Superior temporal gyrus (tissue), 1 donor: ENCODE measurements around the gene SH3GL2.

Experiments used
- DNase-seq: peaks from one replicate; pipeline ENCODE4 v3.0.0-alpha.2; 2016; ENCODE audit errors: extremely low spot score

Gene SH3GL2

GRCh38 chr9:17810728-17811571 is 232.1 kb downstream of the SH3GL2 start:
- DNase-seq: peak; percentile 93

GRCh38 chr9:17813798-17814197 is 234.9 kb downstream of the SH3GL2 start:
- DNase-seq: no peak

- no peak for DNase-seq
These were observed 237.7 kb downstream of the SH3GL2 start for GRCh38 chr9:17816431-17817027.

- DNase-seq: no peak
These were observed 245.3 kb downstream of the SH3GL2 start for GRCh38 chr9:17824191-17824590.

GRCh38 chr9:17824616-17825264 is 245.9 kb downstream of the SH3GL2 start:
- DNase-seq: no peak

- no peak for DNase-seq
These were observed 246.4 kb downstream of the SH3GL2 start for GRCh38 chr9:17825265-17825659.

- DNase-seq: no peak
These were observed 250.2 kb downstream of the SH3GL2 start for GRCh38 chr9:17829064-17829463.

GRCh38 chr9:17829812-17830385 is 251.0 kb downstream of the SH3GL2 start:
- DNase-seq: no peak

GRCh38 chr9:17832812-17833211 is 253.9 kb downstream of the SH3GL2 start:
- DNase-seq: no peak

GRCh38 chr9:17833846-17834245 is 255.0 kb downstream of the SH3GL2 start:
- no peak for DNase-seq

GRCh38 chr9:17837965-17838364 is 259.1 kb downstream of the SH3GL2 start:
- DNase-seq: no peak

GRCh38 chr9:17839776-17840175 is 260.9 kb downstream of the SH3GL2 start:
- no peak for DNase-seq

GRCh38 chr9:17843236-17843635 is 264.4 kb downstream of the SH3GL2 start:
- DNase-seq: no peak
